GM10266 (cell line): ENCODE results near the gene C19orf53.
"Not testable (repeated sequence)": the region's sequence is repeated elsewhere in the genome, so short reads cannot be mapped to it uniquely, and the experiment has no call there.

Experiments
- DNase-seq: peaks from one replicate; pipeline ENCODE4 v3.0.0; 2012; ENCODE audit errors: extremely low spot score
- CTCF ChIP-seq: IDR thresholded peaks from 2 replicates; pipeline ENCODE4 v1.5.1; 2012; ENCODE audit warnings: mild to moderate bottlenecking, low read depth; ENCODE audit not compliant: control insufficient read depth, insufficient read depth; ENCODE audit errors: missing control alignments

Gene C19orf53

DNA sequence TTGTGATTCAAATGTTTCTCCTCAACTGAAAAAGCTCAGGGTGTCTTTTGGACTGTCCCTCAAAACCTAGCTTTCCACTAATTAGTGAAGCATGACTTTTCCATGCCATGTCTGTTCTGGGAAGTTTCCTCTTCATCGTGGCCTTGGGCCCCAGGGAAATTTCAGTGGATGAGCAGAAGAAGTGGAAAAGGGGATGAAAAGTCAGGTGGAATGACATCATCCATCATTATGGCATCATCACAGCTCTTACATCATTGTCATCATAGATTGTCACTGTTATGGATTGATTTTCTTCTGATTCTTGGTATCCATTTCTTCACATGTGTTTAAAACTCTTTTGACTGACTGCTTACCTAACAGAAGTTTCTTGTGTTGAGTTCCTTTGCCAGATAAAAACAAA is 36.2 kb upstream of the C19orf53 start:
- no peak for TF ChIP-seq CTCF

DNA sequence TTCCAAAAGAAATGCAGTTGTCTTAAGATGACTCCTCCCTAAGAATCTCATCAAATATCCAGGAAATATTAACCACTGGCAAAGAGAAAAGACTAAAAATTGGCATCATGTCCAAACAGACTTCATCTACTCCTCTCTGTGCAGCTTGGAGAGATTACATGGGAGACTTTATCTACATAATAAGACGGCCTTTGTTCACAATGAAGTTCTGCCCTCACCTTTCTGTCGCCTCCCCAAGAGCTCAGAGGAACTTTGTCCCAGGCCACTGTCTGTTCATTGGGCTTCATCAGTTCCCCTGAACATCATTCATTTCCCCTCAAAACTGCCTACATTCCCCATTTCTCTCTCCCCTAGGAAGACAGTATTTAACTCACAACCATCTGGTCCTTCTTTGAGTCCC is 32.4 kb upstream of the C19orf53 start:
- no peak for TF ChIP-seq CTCF
- DNase-seq = no peak

More for the DNA sequence above, 36.2 kb upstream of the C19orf53 start:
- no peak for DNase-seq

DNA sequence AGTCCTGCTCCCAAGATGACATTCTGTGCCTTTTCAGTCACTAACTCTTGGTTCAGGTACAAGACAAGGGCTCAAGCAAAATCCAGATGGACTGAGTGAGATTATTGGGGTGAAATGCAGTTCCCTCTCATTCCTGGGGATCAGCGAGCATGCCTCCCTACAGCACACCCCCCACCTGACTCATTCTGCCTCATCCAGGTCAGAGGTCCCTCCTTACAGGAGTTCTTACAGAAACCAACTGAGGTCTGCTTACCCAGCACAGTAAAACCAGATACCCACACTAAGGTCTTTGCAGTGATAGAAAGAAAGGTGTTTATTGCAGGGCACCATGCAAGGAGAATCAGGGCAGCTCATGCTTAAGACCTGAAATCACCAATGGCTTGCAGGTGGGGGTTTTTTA is 31.5 kb upstream of the C19orf53 start:
- no peak for DNase-seq

GRCh38 chr19:13744174-13744573 is 30.1 kb upstream of the C19orf53 start:
- no peak for DNase-seq
- TF ChIP-seq CTCF = no peak

More for the DNA sequence above, 31.5 kb upstream of the C19orf53 start:
- TF ChIP-seq CTCF = no peak

DNA sequence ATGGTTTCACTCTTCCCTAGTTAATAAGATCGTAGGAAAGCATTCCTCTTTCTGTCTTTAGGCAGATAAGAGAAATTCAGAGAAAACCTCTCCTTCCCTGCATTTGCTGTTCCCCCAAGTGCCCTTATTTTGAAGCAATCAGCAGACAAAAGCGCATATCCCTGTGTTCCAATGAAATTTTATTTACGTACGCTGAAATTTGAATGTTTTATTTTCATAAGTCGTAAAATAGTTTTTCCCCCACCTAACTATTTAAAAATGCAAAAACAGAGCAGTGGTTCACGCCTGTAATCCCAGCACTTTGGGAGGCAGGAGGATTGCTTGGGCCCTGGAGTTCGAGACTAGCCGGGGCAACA is 27.2 kb upstream of the C19orf53 start:
- DNase-seq = no peak
- TF ChIP-seq CTCF = no peak

GRCh38 chr19:13748169-13748828 is 26.0 kb upstream of the C19orf53 start:
- no peak for TF ChIP-seq CTCF
- no peak for DNase-seq

DNA sequence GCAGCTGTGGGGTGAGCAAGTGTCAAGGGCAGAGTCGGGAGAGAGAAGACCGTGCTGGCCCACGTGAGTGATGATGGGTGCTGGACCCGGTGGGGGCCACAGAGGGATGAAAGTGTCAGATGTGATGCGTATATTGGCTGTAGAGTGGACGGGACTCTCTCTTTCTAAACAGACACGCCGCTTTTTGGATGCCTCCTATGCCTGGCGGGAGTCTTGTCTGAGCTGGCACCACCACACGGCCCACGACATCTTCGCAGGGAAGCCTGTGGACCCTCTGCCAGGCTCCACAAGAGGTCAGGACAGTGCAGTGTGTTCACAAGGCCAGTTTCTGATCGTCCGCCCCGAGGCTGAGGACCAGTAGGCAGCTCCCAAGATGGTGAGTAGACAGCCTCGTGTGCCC is 22.8 kb upstream of the C19orf53 start:
- no peak for TF ChIP-seq CTCF
- no peak for DNase-seq

- not testable (repeated sequence) for DNase-seq
These were observed 20.6 kb upstream of the C19orf53 start for GRCh38 chr19:13753622-13754021.
